Subcutaneous abdominal adipose tissue (tissue), 5 donors: ENCODE results near the gene GSX1.

ENCODE experiments used
- H3K27ac ChIP-seq: one replicate; pipeline ENCODE4 v1.7.0; 2013; ENCODE audit warnings: low read depth, mild to moderate bottlenecking, inconsistent platforms, low read length, moderate library complexity
- H3K27me3 ChIP-seq, 5 donors: one replicate each; pipeline ENCODE4 v1.7.0; 2013; ENCODE audit warnings: low read length in 5 of 5, inconsistent platforms in 1 of 5; ENCODE audit not compliant: control insufficient read depth in 5 of 5, insufficient read depth in 4 of 5
- H3K36me3 ChIP-seq, 5 donors: one replicate each; pipeline ENCODE4 v1.7.0; 2013; ENCODE audit warnings: low read length in 5 of 5; ENCODE audit not compliant: control insufficient read depth in 5 of 5, insufficient read depth in 5 of 5
- H3K4me1 ChIP-seq, 5 donors: one replicate each; pipeline ENCODE4 v1.7.0; 2013; ENCODE audit warnings: low read length in 5 of 5, mild to moderate bottlenecking in 3 of 5, moderate library complexity in 1 of 5; ENCODE audit not compliant: control insufficient read depth in 5 of 5, insufficient read depth in 5 of 5
- H3K4me3 ChIP-seq, 5 donors: one replicate each; pipeline ENCODE4 v1.7.0; 2013; ENCODE audit warnings: low read length in 5 of 5, low read depth in 1 of 5
- H3K9ac ChIP-seq, 5 donors: one replicate each; pipeline ENCODE4 v1.7.0; 2013; ENCODE audit warnings: low read length in 5 of 5, mild to moderate bottlenecking in 4 of 5, moderate library complexity in 3 of 5
- H3K9me3 ChIP-seq, 5 donors: one replicate each; pipeline ENCODE4 v1.7.0; 2013; ENCODE audit warnings: low read length in 5 of 5; ENCODE audit not compliant: control insufficient read depth in 5 of 5
- donor health status: healthy.
- donor health status: healthy.
- donor health status: healthy.
- donor health status: healthy.
- donor health status: healthy.

The GSX1 gene

DNA sequence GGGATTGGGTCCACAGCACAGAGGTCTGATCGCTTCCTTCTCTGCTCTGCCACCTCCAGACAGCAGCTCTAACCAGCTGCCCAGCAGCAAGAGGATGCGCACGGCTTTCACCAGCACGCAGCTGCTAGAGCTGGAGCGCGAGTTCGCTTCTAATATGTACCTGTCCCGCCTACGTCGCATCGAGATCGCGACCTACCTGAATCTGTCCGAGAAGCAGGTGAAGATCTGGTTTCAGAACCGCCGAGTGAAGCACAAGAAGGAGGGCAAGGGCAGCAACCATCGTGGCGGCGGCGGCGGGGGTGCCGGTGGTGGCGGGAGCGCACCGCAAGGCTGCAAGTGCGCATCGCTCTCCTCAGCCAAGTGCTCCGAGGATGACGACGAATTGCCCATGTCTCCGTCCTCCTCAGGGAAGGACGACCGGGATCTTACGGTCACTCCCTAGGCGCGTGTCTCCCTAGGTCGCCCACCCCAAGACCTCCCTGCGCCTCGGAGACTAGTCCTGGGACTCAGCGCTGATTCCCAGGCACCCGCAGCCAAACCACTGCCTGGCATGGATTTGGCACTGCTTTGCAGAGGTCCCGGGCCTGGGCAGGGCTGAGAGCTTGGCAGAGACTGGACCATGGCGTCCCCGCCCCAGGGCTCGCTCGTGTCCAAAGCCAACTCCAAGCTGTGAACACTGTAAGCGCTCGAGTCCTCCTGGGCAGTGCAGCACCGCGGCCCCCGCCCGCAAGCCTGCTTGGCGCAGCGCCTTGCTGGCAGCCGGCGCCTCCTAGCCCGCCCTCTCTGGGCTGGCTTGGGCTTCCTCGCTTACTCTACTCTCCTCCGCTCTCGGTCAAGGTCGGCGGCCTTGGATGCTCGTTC is 1.5 kb downstream of the GSX1 start:
- H3K9me3 ChIP-seq = peaks cover 0 to 3% (median 0%) of the 10 kb centered on the region in 5 donors
- peaks cover 61 to 95% (median 83%) of the 10 kb centered on the region in 5 donors for H3K27me3 ChIP-seq
- no peak overlapping the region for H3K27ac ChIP-seq
- no peaks in the 10 kb centered on the region for H3K36me3 ChIP-seq
- no peak overlapping the region for H3K9ac ChIP-seq
- H3K4me1 ChIP-seq = peaks cover 0 to 37% (median 30%) of the 10 kb centered on the region in 5 donors
- no peak overlapping the region for H3K4me3 ChIP-seq

DNA sequence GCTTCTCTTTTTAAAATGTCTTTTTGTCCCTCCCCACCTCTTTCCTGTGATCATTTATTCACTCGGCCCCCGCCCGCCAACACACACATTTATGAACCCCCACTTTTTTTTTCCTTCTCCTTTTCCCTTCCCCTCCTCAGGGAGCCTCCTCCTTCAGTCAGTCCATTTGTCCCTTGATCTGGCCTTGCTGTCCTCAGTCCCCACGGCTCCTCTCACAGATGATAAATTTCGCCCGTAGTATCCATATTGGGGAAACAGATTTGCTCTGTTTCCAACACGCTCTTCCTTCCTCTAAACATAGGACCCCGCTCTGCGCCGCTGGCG is 2.0 kb downstream of the GSX1 start:
- Histone ChIP-seq H3K9ac (no peak overlapping the region), H3K9me3 (peaks cover 0 to 3% (median 0%) of the 10 kb centered on the region in 5 donors), H3K27ac (no peak overlapping the region), H3K4me1 (peaks cover 0 to 35% (median 30%) of the 10 kb centered on the region in 5 donors), H3K36me3 (no peaks in the 10 kb centered on the region), H3K27me3 (peaks cover 57 to 93% (median 79%) of the 10 kb centered on the region in 5 donors), H3K4me3 (no peak overlapping the region)

DNA sequence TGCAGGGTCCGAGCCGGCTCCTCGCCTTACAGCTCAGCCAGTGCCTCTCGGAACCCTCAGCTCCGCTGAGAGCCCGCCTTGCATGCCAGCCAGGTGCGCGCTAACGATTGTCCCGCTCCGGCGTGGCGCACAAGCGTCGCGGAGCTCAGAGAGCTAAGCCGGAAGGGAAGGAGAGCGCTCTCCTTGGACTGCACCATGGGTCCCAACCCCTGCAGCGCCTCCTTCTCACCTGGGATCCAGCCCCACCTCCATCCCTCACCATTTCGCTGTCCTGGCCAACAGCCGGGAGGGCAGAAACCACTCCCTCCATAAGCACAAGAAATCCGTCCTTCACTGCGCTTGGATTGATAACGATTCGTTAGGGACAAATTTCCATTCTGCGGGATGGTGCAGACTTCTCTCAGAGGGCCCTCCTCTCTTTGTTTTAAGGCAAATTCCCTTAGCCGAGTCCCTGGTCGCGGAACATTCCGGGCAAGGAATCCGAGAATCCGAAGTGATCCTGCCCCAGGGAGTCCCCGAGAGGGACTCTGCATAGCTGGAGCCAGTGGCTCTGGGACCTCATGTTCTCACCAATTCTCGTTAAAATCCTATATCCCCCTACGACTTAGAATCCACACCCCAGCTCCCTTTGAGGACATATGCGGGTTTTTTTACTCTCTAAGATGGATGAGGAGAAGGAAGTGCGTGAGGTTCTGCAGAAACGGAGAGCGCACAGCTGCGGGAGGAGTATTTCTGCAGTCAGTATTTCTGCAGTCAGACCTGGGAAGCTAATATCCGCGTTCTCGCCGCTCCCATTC is 2.8 kb downstream of the GSX1 start:
- Histone ChIP-seq H3K4me3 (no peak overlapping the region), H3K36me3 (no peaks in the 10 kb centered on the region), H3K9ac (no peak overlapping the region), H3K4me1 (peaks cover 0 to 30% (median 27%) of the 10 kb centered on the region in 5 donors), H3K27me3 (peaks cover 58 to 94% (median 85%) of the 10 kb centered on the region in 5 donors), H3K9me3 (peaks cover 0 to 3% (median 0%) of the 10 kb centered on the region in 5 donors), H3K27ac (no peak overlapping the region)

DNA sequence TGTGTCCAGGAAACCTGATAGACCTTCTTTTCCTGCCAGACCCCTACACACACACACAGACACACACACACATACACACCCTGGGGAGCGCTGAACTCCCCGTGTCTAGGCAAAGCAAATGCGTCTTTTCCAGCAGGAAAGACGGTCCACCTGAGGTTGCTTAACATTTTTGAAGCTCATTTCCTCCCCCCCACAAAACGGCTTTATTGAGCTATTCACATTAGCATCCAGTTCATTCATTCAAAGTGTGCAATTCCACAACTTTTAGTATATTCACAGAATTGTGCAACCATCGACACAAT is 3.4 kb downstream of the GSX1 start:
- no peak overlapping the region for H3K9ac ChIP-seq
- H3K36me3 ChIP-seq = no peaks in the 10 kb centered on the region
- peaks cover 0 to 3% (median 0%) of the 10 kb centered on the region in 5 donors for H3K9me3 ChIP-seq
- peaks cover 58 to 95% (median 83%) of the 10 kb centered on the region in 5 donors for H3K27me3 ChIP-seq
- peaks cover 0 to 28% (median 24%) of the 10 kb centered on the region in 5 donors for H3K4me1 ChIP-seq
- no peak overlapping the region for H3K27ac ChIP-seq
- no peak overlapping the region for H3K4me3 ChIP-seq

DNA sequence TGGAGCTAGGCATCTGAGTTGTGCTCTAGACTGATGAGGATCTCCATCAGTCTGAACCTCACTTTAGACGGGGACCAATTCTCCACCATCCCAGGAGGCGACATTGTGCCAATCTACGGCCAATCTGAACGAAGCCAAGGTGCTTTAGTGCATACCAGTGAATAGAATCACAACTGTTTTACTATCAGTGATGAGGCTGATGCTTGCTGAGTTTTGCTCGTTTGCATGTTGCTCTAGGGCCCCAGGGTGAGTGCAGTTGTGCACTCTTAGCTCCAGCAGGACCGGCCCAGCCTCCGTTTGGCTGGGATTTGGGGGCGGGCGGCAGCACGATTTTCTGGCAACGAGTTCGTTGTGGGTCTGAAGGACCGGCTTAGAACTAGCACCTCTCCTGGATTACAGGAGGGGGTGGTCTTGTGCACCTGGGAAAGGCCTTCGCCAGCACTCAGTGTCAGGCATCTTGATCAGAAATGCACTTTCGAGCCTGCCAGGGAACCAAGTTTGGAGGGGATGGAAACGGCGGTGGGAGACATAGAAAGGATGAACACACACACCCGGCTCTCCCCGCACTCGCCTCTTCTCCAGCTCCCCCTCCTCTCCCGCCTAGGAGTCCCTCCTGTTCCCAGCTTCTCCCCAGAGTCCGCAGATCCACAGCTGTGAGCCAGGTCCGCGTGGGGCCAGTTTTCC is 4.4 kb downstream of the GSX1 start:
- peaks cover 51 to 85% (median 80%) of the 10 kb centered on the region in 5 donors for H3K27me3 ChIP-seq
- peaks cover 0 to 20% (median 14%) of the 10 kb centered on the region in 5 donors for H3K4me1 ChIP-seq
- no peak overlapping the region for H3K9ac ChIP-seq
- H3K4me3 ChIP-seq = peak overlapping the region in 1 of 5 donors; percentile 0
- no peak overlapping the region for H3K27ac ChIP-seq
- no peaks in the 10 kb centered on the region for H3K36me3 ChIP-seq
- H3K9me3 ChIP-seq = peaks cover 0 to 3% (median 0%) of the 10 kb centered on the region in 5 donors

DNA sequence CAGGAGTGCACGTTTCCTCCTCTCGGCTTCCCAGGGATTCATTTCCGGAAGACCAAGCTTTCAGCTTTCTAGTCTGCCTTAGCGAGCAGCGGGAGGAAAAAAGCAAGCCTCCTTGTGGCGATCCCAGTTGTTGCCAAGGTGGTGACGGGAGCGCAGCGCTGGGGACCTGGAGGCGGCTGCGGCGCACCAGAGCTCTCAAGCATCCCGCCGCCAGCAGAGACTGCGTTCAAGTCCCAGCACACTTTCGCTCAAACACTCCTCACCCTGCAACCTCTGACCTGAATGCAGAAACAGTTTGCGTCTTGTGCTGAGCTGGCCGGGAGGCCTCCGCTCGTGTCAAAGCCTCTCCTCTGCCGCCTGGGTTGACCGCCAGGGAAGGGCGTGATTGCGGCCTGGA is 4.9 kb downstream of the GSX1 start:
- peaks cover 45 to 80% (median 75%) of the 10 kb centered on the region in 5 donors for H3K27me3 ChIP-seq
- H3K4me3 ChIP-seq = peak overlapping the region in 1 of 5 donors; percentile 0
- peaks cover 0 to 15% (median 9%) of the 10 kb centered on the region in 5 donors for H3K4me1 ChIP-seq

DNA sequence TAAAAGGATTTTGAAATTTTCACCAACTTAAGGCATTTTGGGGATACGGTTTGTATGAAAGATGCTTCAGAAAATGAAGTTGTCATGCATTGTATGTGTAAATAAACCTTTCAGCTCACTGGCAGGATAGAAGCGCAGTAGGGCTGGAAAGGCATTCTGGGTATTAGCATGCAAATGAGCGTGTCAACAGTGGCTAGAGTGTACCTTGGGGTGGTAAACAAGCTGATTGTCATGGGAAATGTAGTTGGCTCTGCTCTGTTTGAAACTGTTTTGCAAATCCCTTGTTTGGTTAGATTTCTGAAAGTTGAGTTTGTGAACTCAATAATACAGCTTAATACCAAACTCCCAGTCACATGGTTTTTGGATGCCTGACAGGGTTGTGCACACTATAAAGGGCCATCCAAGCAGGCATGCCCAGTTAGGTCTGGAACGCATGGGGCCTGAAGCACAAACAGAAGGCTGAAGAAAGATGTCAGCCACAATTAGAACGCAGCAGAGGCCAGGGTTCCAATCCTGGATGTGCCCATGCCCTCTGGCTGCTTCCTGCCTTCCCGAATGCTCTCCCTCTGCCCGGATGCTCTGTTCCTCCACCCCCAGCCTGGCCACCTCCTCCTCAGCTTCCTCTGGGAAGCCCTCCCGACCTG is 14.6 kb downstream of the GSX1 start:
- H3K4me1 ChIP-seq = no peaks in the 10 kb centered on the region
- no peak overlapping the region for H3K27ac ChIP-seq
- no peaks in the 10 kb centered on the region for H3K36me3 ChIP-seq
- H3K27me3 ChIP-seq = peaks cover 8 to 39% (median 25%) of the 10 kb centered on the region in 5 donors
- no peaks in the 10 kb centered on the region for H3K9me3 ChIP-seq
- no peak overlapping the region for H3K9ac ChIP-seq
- no peak overlapping the region for H3K4me3 ChIP-seq

More for the DNA sequence above, 4.9 kb downstream of the GSX1 start:
- no peak overlapping the region for H3K27ac ChIP-seq
- H3K9ac ChIP-seq = no peak overlapping the region
- no peaks in the 10 kb centered on the region for H3K36me3 ChIP-seq
- peaks cover 0 to 3% (median 0%) of the 10 kb centered on the region in 5 donors for H3K9me3 ChIP-seq

DNA sequence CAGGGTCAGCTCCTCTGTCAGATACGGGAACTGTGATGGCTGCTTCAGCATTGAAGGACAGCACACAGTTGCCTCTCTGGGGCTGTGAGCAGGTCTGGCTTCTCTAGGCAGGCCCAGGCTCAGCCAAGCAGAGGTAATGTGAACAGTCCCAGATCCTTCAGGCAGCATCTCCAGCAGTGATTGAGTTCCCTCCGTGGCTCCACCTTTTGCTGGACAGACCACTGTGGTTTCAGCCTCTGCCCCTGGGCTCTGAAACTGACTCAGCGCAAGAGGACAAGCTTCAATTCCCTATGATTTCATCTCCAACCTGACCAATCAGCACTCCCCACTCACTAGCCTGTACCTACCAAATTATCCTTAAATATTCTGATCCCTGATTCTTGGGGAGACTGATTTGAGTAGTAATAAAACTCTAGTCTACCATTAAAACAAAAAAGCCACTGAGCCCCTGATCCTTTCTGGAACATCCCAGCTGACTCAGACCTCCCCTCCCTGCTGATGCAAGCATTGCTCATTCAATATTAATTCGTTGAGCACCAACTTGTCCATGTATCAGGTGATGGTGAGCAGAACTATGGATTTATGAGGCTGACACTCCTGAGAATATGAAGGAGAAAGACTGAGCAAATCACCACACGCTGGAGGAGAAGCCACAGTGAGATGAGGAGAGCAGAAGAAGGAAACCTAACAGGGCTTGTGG is 16.7 kb downstream of the GSX1 start:
- no peak overlapping the region for H3K4me3 ChIP-seq
- H3K36me3 ChIP-seq = no peaks in the 10 kb centered on the region
- H3K4me1 ChIP-seq = no peaks in the 10 kb centered on the region
- no peaks in the 10 kb centered on the region for H3K9me3 ChIP-seq
- no peak overlapping the region for H3K27ac ChIP-seq
- H3K27me3 ChIP-seq = peaks cover 13 to 42% (median 23%) of the 10 kb centered on the region in 5 donors
- no peak overlapping the region for H3K9ac ChIP-seq

DNA sequence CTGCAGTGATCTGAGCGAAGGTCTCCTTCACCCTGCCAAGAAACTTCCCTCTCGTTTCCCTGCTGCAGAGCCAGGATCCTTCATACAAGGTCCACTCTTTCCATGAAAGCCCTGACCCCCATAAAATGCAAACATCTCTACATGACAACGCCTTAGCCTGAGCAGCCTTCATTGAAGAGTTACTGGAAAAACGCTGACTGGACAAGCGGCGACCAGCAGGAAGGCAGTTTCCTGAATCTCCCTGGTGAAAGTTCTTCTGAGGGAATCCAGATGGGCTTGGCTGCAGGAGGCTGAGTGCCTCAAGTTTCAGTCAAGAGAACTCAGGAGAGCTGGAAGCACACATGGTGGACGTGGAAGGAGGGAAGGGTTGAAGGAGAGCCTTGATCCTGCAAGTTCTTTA is 17.7 kb downstream of the GSX1 start:
- H3K9ac ChIP-seq = no peak overlapping the region
- no peak overlapping the region for H3K27ac ChIP-seq
- H3K9me3 ChIP-seq = no peaks in the 10 kb centered on the region
- H3K4me1 ChIP-seq = no peaks in the 10 kb centered on the region
- H3K27me3 ChIP-seq = peaks cover 13 to 48% (median 23%) of the 10 kb centered on the region in 5 donors
- no peak overlapping the region for H3K4me3 ChIP-seq
- H3K36me3 ChIP-seq = no peaks in the 10 kb centered on the region
